K562 (cell line): ENCODE results near the gene TMEM245. TPM values are rescaled to one million over a fixed set of nuclear protein-coding genes. Genes with fewer than 3 reads are reported as not detected.

ENCODE experiments used
- ATAC-seq: fragments of 200-7000 bp; cut with Tn5 transposase; 3 replicates; pipeline ENCODE4 v1.9.1; 2020; ENCODE audit warnings: moderate library complexity
- Bru-seq: library from RNA; stranded (reverse); fragments of 400-500 nt; gene quantifications from one replicate; lab custom pipeline; 2021; lab: Mats Ljungman, UMichigan
- BruChase-seq, 2 experiments: library from RNA; stranded (reverse); fragments of 400-500 nt; gene quantifications; one replicate each; lab custom pipeline; 2021; lab: Mats Ljungman, UMichigan
- BruUV-seq: library from RNA; stranded (reverse); fragments of 400-500 nt; replicated peaks from 2 replicates; lab custom pipeline; 2021; lab: Mats Ljungman, UMichigan
- CTCF ChIA-PET: fragments of 300-600 bp; formaldehyde crosslinking; extraction: SDS; loops from one replicate; lab custom pipeline; 2021; ENCODE audit warnings: low intra/inter-chr PET ratio; lab: Yijun Ruan, JAX
- POLR2A ChIA-PET: fragments of 300-600, 350-650 bp; sonication (Branson Sonifier 250); formaldehyde crosslinking; extraction: SDS; loops from one replicate; lab custom pipeline; 2021; ENCODE audit warnings: antibody characterized with exemption, inconsistent platforms; lab: Yijun Ruan, JAX
- DNase-seq, 4 experiments: peaks; one replicate each; pipeline versions ENCODE4 v3.0.0 to v3.0.0-alpha.2; 2011 to 2018; ENCODE audit warnings: low spot score in 3 of 4, mixed read lengths in 3 of 4; ENCODE audit errors: extremely low read depth in 1 of 4
- FAIRE-seq: peaks from 2 replicates; lab custom pipeline; 2011; peaks lifted over from hg19 to GRCh38; lab: Jason Lieb, UNC
- H2AFZ ChIP-seq: 2 replicates; pipeline ENCODE4 v1.6.0; 2011; ENCODE audit warnings: low read depth, low read length, control low read depth, inconsistent platforms
- H3K27ac ChIP-seq: fragments of 200-600 bp; 3 replicates; pipeline ENCODE4 v1.8.0; 2011; ENCODE audit warnings: low read depth, mild to moderate bottlenecking, control low read depth, inconsistent platforms, low read length, moderate library complexity, mixed read lengths; ENCODE audit errors: extremely low read depth
- H3K27me3 ChIP-seq, 2 experiments: fragments of 300-600 bp in 1 of 2; 2 replicates in 1 of 2; 3 replicates in 1 of 2; pipeline versions ENCODE4 v1.6.0 to v1.8.0; 2011; ENCODE audit warnings: inconsistent platforms in 2 of 2, low read length in 2 of 2, mild to moderate bottlenecking in 1 of 2, mixed read lengths in 1 of 2, moderate library complexity in 1 of 2; ENCODE audit not compliant: control insufficient read depth in 2 of 2, insufficient read depth in 2 of 2
- H3K36me3 ChIP-seq: fragments of 300-600 bp; 3 replicates; pipeline ENCODE4 v1.8.0; 2011; ENCODE audit warnings: mild to moderate bottlenecking, low read length, inconsistent platforms; ENCODE audit not compliant: control insufficient read depth, insufficient read depth
- H3K4me1 ChIP-seq, 2 experiments: fragments of 200-600 bp in 1 of 2; replicated peaks in 1 of 2; 2 replicates in 1 of 2; 3 replicates in 1 of 2; pipeline versions ENCODE4 v1.5.1 to v1.8.0; 2011; ENCODE audit warnings: inconsistent platforms in 2 of 2, low read length in 2 of 2, mild to moderate bottlenecking in 1 of 2, mixed read lengths in 1 of 2, moderate library complexity in 1 of 2; ENCODE audit not compliant: control insufficient read depth in 2 of 2, insufficient read depth in 2 of 2
- H3K4me2 ChIP-seq: 2 replicates; pipeline ENCODE4 v1.6.1; 2011; ENCODE audit warnings: low read length, control low read depth, inconsistent platforms, mixed read lengths; ENCODE audit not compliant: insufficient read depth
- H3K4me3 ChIP-seq: fragments of 200-600 bp; sonication (generic), shearing (Covaris generic); 2 replicates; pipeline ENCODE4 v1.5.1; 2016; ENCODE audit warnings: control low read depth, inconsistent platforms
- H3K79me2 ChIP-seq: fragments of 200-600 bp; 3 replicates; pipeline ENCODE4 v1.8.0; 2011; ENCODE audit warnings: low read length, inconsistent platforms; ENCODE audit not compliant: control insufficient read depth, insufficient read depth
- H3K9ac ChIP-seq, 2 experiments: 2 replicates each; pipeline versions ENCODE4 v1.6.0 to v1.6.1; 2011; ENCODE audit warnings: low read depth in 2 of 2, low read length in 2 of 2, control low read depth in 1 of 2, inconsistent platforms in 1 of 2, mild to moderate bottlenecking in 1 of 2, mixed read lengths in 1 of 2; ENCODE audit not compliant: insufficient read depth in 1 of 2
- H3K9me1 ChIP-seq: one replicate; pipeline ENCODE4 v1.6.0; 2011; ENCODE audit warnings: inconsistent platforms, mild to moderate bottlenecking, low read length, moderate library complexity; ENCODE audit not compliant: control insufficient read depth, insufficient read depth
- H3K9me3 ChIP-seq: replicated peaks from 2 replicates; pipeline ENCODE4 v1.5.1; 2011; ENCODE audit warnings: low read depth, low read length, inconsistent platforms; ENCODE audit not compliant: control insufficient read depth, insufficient read depth
- H4K20me1 ChIP-seq: replicated peaks from 2 replicates; pipeline ENCODE4 v1.6.1; 2011; ENCODE audit warnings: low read length, inconsistent platforms, mixed read lengths; ENCODE audit not compliant: control insufficient read depth, insufficient read depth
- MNT ChIP-seq, 2 experiments: fragments of 450-650 bp; conservative IDR thresholded peaks; 2 replicates each; pipeline ENCODE4 v1.6.1; 2017; ENCODE audit warnings: mild to moderate bottlenecking in 2 of 2, moderate library complexity in 2 of 2
- REST ChIP-seq, 2 experiments: fragments of 450-650 bp; formaldehyde crosslinking in 1 of 2; IDR thresholded peaks; 2 replicates each; pipeline versions ENCODE4 v1.4.0 to v1.6.1; 2014 to 2020; ENCODE audit warnings: mild to moderate bottlenecking in 2 of 2, borderline replicate concordance in 1 of 2, low read depth in 1 of 2
- ZNF165 ChIP-seq: fragments of 250-450 bp; sonication (Bioruptor Pico); IDR thresholded peaks from 2 replicates; pipeline ENCODE4 v1.4.0; 2020; ENCODE audit warnings: borderline replicate concordance
- ZNF347 ChIP-seq: fragments of 450-650 bp; formaldehyde crosslinking; IDR thresholded peaks from 2 replicates; pipeline ENCODE4 v1.4.0; 2020; ENCODE audit warnings: low read depth, mild to moderate bottlenecking, moderate library complexity
- WGBS: fragments of 100-300 bp; shearing (Covaris generic); methylation state at CpG from one replicate; pipeline ENCODE4 v1.1.6; 2016; ENCODE audit warnings: low coverage, mixed read lengths; ENCODE audit not compliant: insufficient coverage; ENCODE audit errors: missing lambda C conversion rate; 5-methylcytosine and 5-hydroxymethylcytosine counted together
- in situ Hi-C: fragments of 300-500 bp; cut with MboI; formaldehyde crosslinking; loops from 4 replicates; pipeline ENCODE4 v1.15.0; 2018; ENCODE audit warnings: inconsistent platforms, mixed read lengths
- intact Hi-C: fragments of 100-400 bp; cut with micrococcal nuclease; formaldehyde crosslinking; loops from 2 replicates; pipeline ENCODE4 v1.14.2; 2022
- long read RNA-seq, 3 experiments: library from polyadenylated mRNA in 2 of 3; library from RNA in 1 of 3; unstranded in 2 of 3; stranded (forward) in 1 of 3; transcript quantifications; one replicate each; pipeline ENCODE4 v2.0.0, GENCODE V29; 2019 to 2022
- polyA minus RNA-seq, 3 experiments: library from RNA; depleted of rRNA, polyadenylated mRNA; stranded (reverse); fragments of >200 nt; gene quantifications; 2 replicates each; pipeline ENCODE4 v1.2.3, GENCODE V29; 2011
- polyA plus RNA-seq, 8 experiments: library from polyadenylated mRNA; depleted of rRNA in 4 of 8; stranded (reverse) in 5 of 8; unstranded in 3 of 8; fragments of >200 nt; fragmentation: Nextera tagmentation in 2 of 8; fragmentation: Illumina TruSeq in 1 of 8; extraction: Ambion mirVana in 2 of 8; extraction: Trizol in 1 of 8; gene quantifications; 2 replicates each; pipeline versions ENCODE4 v1.2.1 to v1.2.3, GENCODE V29; 2011 to 2014; ENCODE audit warnings: inconsistent platforms in 1 of 8, missing spikeins in 1 of 8
- total RNA-seq, 7 experiments: library from RNA; depleted of rRNA in 6 of 7; stranded (reverse); fragments of >200 nt in 6 of 7; fragmentation: Illumina TruSeq in 2 of 7; extraction: Trizol in 2 of 7; gene quantifications; 2 replicates each; pipeline versions ENCODE4 v1.2.1 to v1.2.3, GENCODE V29; 2011 to 2021; ENCODE audit warnings: low replicate concordance in 1 of 7

Gene TMEM245
- 63.8 and 96.7 TPM in 2 replicates for total RNA-seq (2011; cell fraction: chromatin; rRNA removed; ENCODE audit: low replicate concordance)
- 45.0 and 54.9 TPM in 2 replicates for total RNA-seq (2011; cell fraction: nucleolus; rRNA removed)
- total RNA-seq (2011; cell fraction: nucleoplasm; rRNA removed), result 78.2 and 94.0 TPM in 2 replicates
- 13.9 and 15.1 TPM in 2 replicates for total RNA-seq (2014; rRNA removed)
- total RNA-seq (2014; rRNA removed; fragmentation: Illumina TruSeq; extraction: Trizol), result 30.5 and 32.8 TPM in 2 replicates
- 29.3 and 31.1 TPM in 2 replicates for total RNA-seq (2015; rRNA removed; fragmentation: Illumina TruSeq; extraction: Trizol)
- total RNA-seq (2021), result 24.3 and 26.9 TPM in 2 replicates
- polyA plus RNA-seq (2011; rRNA removed), result 34.9 and 43.2 TPM in 2 replicates
- 28.7 and 45.6 TPM in 2 replicates for polyA plus RNA-seq (2011; cell fraction: cytosol; rRNA removed)
- polyA plus RNA-seq (2011; cell fraction: nucleus; rRNA removed), result 31.8 and 33.1 TPM in 2 replicates
- polyA plus RNA-seq (2012), result 18.4 and 21.3 TPM in 2 replicates
- 26.0 and 33.7 TPM in 2 replicates for polyA plus RNA-seq (2014; fragmentation: Illumina TruSeq; extraction: Trizol)
- polyA plus RNA-seq (2014; fragmentation: Nextera tagmentation; extraction: Ambion mirVana), result 10 to 100 TPM in 1 of 2 experiments, 1 to 10 TPM in 1; 8.5 to 12.1 TPM
- polyA plus RNA-seq (2014; rRNA removed), result 15.8 and 16.6 TPM in 2 replicates
- 100 and 105 TPM in 2 replicates for polyA minus RNA-seq (2011; rRNA and poly(A)+ RNA removed)
- polyA minus RNA-seq (2011; cell fraction: cytosol; rRNA and poly(A)+ RNA removed), result 25.8 and 36.3 TPM in 2 replicates
- 44.7 and 68.2 TPM in 2 replicates for polyA minus RNA-seq (2011; cell fraction: nucleus; rRNA and poly(A)+ RNA removed)
- Bru-seq, nascent RNA, result percentile 91 among the genes with signal in this experiment
- BruChase-seq, experiment 1, labeled RNA remaining after a 2-hour chase, result percentile 93 among the genes with signal in this experiment
- BruChase-seq, experiment 2, labeled RNA remaining after a 6-hour chase, result percentile 92 among the genes with signal in this experiment
- long read RNA-seq, experiment 1, transcript TMEM245-202 (12 exons, 1,973 nt), result major isoform, 10 of 234 reads
- long read RNA-seq, experiment 1, partial matches to known transcripts, result 47 of 234 reads
- long read RNA-seq, experiment 1, other reads (novel, unspliced or antisense), result 176 of 234 reads
- long read RNA-seq, experiment 2, partial matches to known transcripts, result 1 of 22 reads
- long read RNA-seq, experiment 2, other reads (novel, unspliced or antisense), result 20 of 22 reads
- long read RNA-seq, experiment 3, partial matches to known transcripts, result 0 of 7 reads
- long read RNA-seq, experiment 3, other reads (novel, unspliced or antisense), result 7 of 7 reads

- ChIA-PET CTCF (no interaction called here), POLR2A (interaction anchor here (0.6 to 5.9 kb wide), 7 partner anchors 10 to 234 kb away, joined by 3 to 48 read pairs (median 4); no protein-coding TSS in a partner anchor)
- intact Hi-C loops, result loop anchor here (1.0 to 5.0 kb wide), 2 partner anchors 25 to 107 kb away; partner anchors contain the start of gene CTNNAL1
- Histone ChIP-seq H3K27me3 (no peaks in the 10 kb centered on the region), H3K4me3 (peak within 1 kb of the TSS; percentile 90), H3K9me1 (no peaks in the 10 kb centered on the region), H3K9me3 (no peaks in the 10 kb centered on the region), H3K4me1 (peaks cover 34 to 53% of the 10 kb centered on the region in 2 experiments), H3K9ac (peak within 1 kb of the TSS; percentile 83 to 96), H3K4me2 (peak within 1 kb of the TSS; percentile 95), H2AFZ (peak within 1 kb of the TSS; percentile 99), H3K36me3 (peaks cover 20% of the 10 kb centered on the region), H3K27ac (peak within 1 kb of the TSS; percentile 87), H4K20me1 (peaks cover 20% of the 10 kb centered on the region; the same call in 1 of the 2 replicates), H3K79me2 (peaks cover 52% of the 10 kb centered on the region)
- FAIRE-seq, result peak; percentile 87
- BruUV-seq, result no TSS peak
- ATAC-seq, result peak; percentile 89
- WGBS, result under 1% methylated on average over 54 of the region's 88 CpGs
- in situ Hi-C loops, result no loop called here
- DNase-seq, result peak; percentile 84 to 99 (median 88)
- TF ChIP-seq ZNF165 (CRISPR knock-in tag), result peak; percentile 65; the same call in 1 of the 2 replicates
- peak; percentile 37 to 84; a peak in 2 of 4 replicates for TF ChIP-seq MNT (conservative IDR thresholded peaks at IDR 0.05)
- TF ChIP-seq ZNF347, result no peak
- TF ChIP-seq REST (IDR thresholded peaks at IDR 0.05; ENCODE audit: borderline replicate concordance), result no peak
- TF ChIP-seq REST (CRISPR knock-in tag; IDR thresholded peaks at IDR 0.05; ENCODE audit: low read depth), result peak; percentile 79
Measured at GRCh38 chr9:109119439-109120203, at the start of gene TMEM245. TSS of gene TMEM245 (minus strand) at chr9:109119947. CDS start at chr9:109119913, 34 bp downstream.
